Measurements from ENCODE around the gene SPEM3. TPM values are rescaled to one million over a fixed set of nuclear protein-coding genes. Genes with fewer than 3 reads are reported as not detected.
A peak's percentile ranks its signal among the peaks of the same experiment; 100 is the strongest.

SPEM3 gene
- total RNA-seq, 1 donor from 2014 or later = not detected

GRCh38 chr17:7394452-7395191 lies 34.0 kb upstream of the SPEM3 start, which contains the start of gene PLSCR3:
Gene PLSCR3, minus strand, starts transcription at chr17:7394525. Its CDS starts 415 bp downstream, at chr17:7394110.
- H3K36me3 Mint-ChIP-seq (ENCODE audit: unreplicated experiment) = peaks cover 6% of the 10 kb centered on the region
- DNase-seq (ENCODE audit: extremely low spot score, unreplicated experiment) = peak; percentile 94
- TF ChIP-seq CTCF (IDR thresholded peaks at IDR 0.05) = peak; percentile 40
- H3K4me3 Mint-ChIP-seq (ENCODE audit: unreplicated experiment) = peak within 1 kb of the TSS; percentile 89
- H3K4me1 Mint-ChIP-seq (ENCODE audit: unreplicated experiment) = peaks cover 10% of the 10 kb centered on the region
- H3K27ac Mint-ChIP-seq (ENCODE audit: unreplicated experiment) = peak within 1 kb of the TSS; percentile 93
- no peaks in the 10 kb centered on the region for H3K9me3 Mint-ChIP-seq (ENCODE audit: unreplicated experiment)
- no peaks in the 10 kb centered on the region for H3K27me3 Mint-ChIP-seq (ENCODE audit: unreplicated experiment)

- TF ChIP-seq CTCF (IDR thresholded peaks at IDR 0.05) = no peak
- no peaks in the 10 kb centered on the region for H3K27me3 Mint-ChIP-seq (ENCODE audit: unreplicated experiment)
- no peak for DNase-seq (ENCODE audit: extremely low spot score, unreplicated experiment)
- peak overlapping the region; percentile 32 for H3K4me3 Mint-ChIP-seq (ENCODE audit: unreplicated experiment)
- no peak overlapping the region for H3K27ac Mint-ChIP-seq (ENCODE audit: unreplicated experiment)
- H3K9me3 Mint-ChIP-seq (ENCODE audit: unreplicated experiment) = no peaks in the 10 kb centered on the region
- peaks cover 3% of the 10 kb centered on the region for H3K36me3 Mint-ChIP-seq (ENCODE audit: unreplicated experiment)
- H3K4me1 Mint-ChIP-seq (ENCODE audit: unreplicated experiment) = peaks cover 11% of the 10 kb centered on the region
Observed at GRCh38 chr17:7396147-7396546, 32.5 kb upstream of the SPEM3 start.

GRCh38 chr17:7398612-7399011 lies 30.0 kb upstream of the SPEM3 start:
- Mint-ChIP-seq H3K4me1 (ENCODE audit: unreplicated experiment) (peaks cover 18% of the 10 kb centered on the region), H3K9me3 (ENCODE audit: unreplicated experiment) (no peaks in the 10 kb centered on the region), H3K27me3 (ENCODE audit: unreplicated experiment) (no peaks in the 10 kb centered on the region), H3K27ac (ENCODE audit: unreplicated experiment) (no peak overlapping the region), H3K4me3 (ENCODE audit: unreplicated experiment) (no peak overlapping the region), H3K36me3 (ENCODE audit: unreplicated experiment) (no peaks in the 10 kb centered on the region)
- no peak for DNase-seq (ENCODE audit: extremely low spot score, unreplicated experiment)
- TF ChIP-seq CTCF (IDR thresholded peaks at IDR 0.05) = no peak

GRCh38 chr17:7403043-7403726 lies 25.5 kb upstream of the SPEM3 start:
- Mint-ChIP-seq H3K4me1 (ENCODE audit: unreplicated experiment) (peaks cover 27% of the 10 kb centered on the region), H3K36me3 (ENCODE audit: unreplicated experiment) (no peaks in the 10 kb centered on the region), H3K9me3 (ENCODE audit: unreplicated experiment) (no peaks in the 10 kb centered on the region), H3K27me3 (ENCODE audit: unreplicated experiment) (no peaks in the 10 kb centered on the region), H3K27ac (ENCODE audit: unreplicated experiment) (peak overlapping the region; percentile 90), H3K4me3 (ENCODE audit: unreplicated experiment) (peak overlapping the region; percentile 83)
- TF ChIP-seq CTCF (IDR thresholded peaks at IDR 0.05) = no peak
- no peak for DNase-seq (ENCODE audit: extremely low spot score, unreplicated experiment)

GRCh38 chr17:7403727-7403976 lies 25.0 kb upstream of the SPEM3 start:
- TF ChIP-seq CTCF (IDR thresholded peaks at IDR 0.05) = no peak
- Mint-ChIP-seq H3K27me3 (ENCODE audit: unreplicated experiment) (no peaks in the 10 kb centered on the region), H3K36me3 (ENCODE audit: unreplicated experiment) (no peaks in the 10 kb centered on the region), H3K4me1 (ENCODE audit: unreplicated experiment) (peaks cover 27% of the 10 kb centered on the region), H3K9me3 (ENCODE audit: unreplicated experiment) (no peaks in the 10 kb centered on the region), H3K4me3 (ENCODE audit: unreplicated experiment) (peak overlapping the region; percentile 83), H3K27ac (ENCODE audit: unreplicated experiment) (peak overlapping the region; percentile 90)
- DNase-seq (ENCODE audit: extremely low spot score, unreplicated experiment) = no peak
